ENCODE results near the gene CD300C. TPM values are rescaled to one million over a fixed set of nuclear protein-coding genes. Genes with fewer than 3 reads are reported as not detected.
"Not testable (repeated sequence)": the region's sequence is repeated elsewhere in the genome, so short reads cannot be mapped to it uniquely, and the experiment has no call there.

CD300C gene
- total RNA-seq, 1 experiment from 2014 or later, result not detected

- no TSS peak for BruUV-seq (replicated peaks)
- Mint-ChIP-seq H3K36me3 (ENCODE audit: insufficient read depth, unreplicated experiment) (no peaks in the 10 kb centered on the region), H3K4me1 (ENCODE audit: low read depth, unreplicated experiment) (no peaks in the 10 kb centered on the region), H3K4me3 (ENCODE audit: low read depth, unreplicated experiment) (no peak overlapping the region), H3K9me3 (ENCODE audit: low read depth, unreplicated experiment) (peaks cover 2% of the 10 kb centered on the region), H3K27me3 (ENCODE audit: unreplicated experiment) (peaks cover 87% of the 10 kb centered on the region), H3K27ac (ENCODE audit: unreplicated experiment) (no peak overlapping the region)
- intact Hi-C loops (cut with micrococcal nuclease; ENCODE audit: unreplicated experiment), result no loop called here
- DNase-seq, result no peak
- TF ChIP-seq, protein P1, sequence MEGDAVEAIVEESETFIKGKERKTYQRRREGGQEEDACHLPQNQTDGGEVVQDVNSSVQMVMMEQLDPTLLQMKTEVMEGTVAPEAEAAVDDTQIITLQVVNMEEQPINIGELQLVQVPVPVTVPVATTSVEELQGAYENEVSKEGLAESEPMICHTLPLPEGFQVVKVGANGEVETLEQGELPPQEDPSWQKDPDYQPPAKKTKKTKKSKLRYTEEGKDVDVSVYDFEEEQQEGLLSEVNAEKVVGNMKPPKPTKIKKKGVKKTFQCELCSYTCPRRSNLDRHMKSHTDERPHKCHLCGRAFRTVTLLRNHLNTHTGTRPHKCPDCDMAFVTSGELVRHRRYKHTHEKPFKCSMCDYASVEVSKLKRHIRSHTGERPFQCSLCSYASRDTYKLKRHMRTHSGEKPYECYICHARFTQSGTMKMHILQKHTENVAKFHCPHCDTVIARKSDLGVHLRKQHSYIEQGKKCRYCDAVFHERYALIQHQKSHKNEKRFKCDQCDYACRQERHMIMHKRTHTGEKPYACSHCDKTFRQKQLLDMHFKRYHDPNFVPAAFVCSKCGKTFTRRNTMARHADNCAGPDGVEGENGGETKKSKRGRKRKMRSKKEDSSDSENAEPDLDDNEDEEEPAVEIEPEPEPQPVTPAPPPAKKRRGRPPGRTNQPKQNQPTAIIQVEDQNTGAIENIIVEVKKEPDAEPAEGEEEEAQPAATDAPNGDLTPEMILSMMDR (IDR thresholded peaks at IDR 0.05; ENCODE audit: unreplicated experiment), result no peak
- CTCF ChIA-PET, result no interaction called here
Observed at GRCh38 chr17:74522381-74523105, 23.4 kb downstream of the CD300C start.

GRCh38 chr17:74521701-74522201 is 24.2 kb downstream of the CD300C start:
- Mint-ChIP-seq H3K36me3 (ENCODE audit: insufficient read depth, unreplicated experiment) (peaks cover 2% of the 10 kb centered on the region), H3K27me3 (ENCODE audit: unreplicated experiment) (peaks cover 87% of the 10 kb centered on the region), H3K4me3 (ENCODE audit: low read depth, unreplicated experiment) (no peak overlapping the region), H3K27ac (ENCODE audit: unreplicated experiment) (no peak overlapping the region), H3K9me3 (ENCODE audit: low read depth, unreplicated experiment) (peaks cover 2% of the 10 kb centered on the region), H3K4me1 (ENCODE audit: low read depth, unreplicated experiment) (no peaks in the 10 kb centered on the region)
- intact Hi-C loops (cut with micrococcal nuclease; ENCODE audit: unreplicated experiment), result no loop called here
- TF ChIP-seq, protein P1 (IDR thresholded peaks at IDR 0.05; ENCODE audit: unreplicated experiment), result no peak
- CTCF ChIA-PET, result no interaction called here
- BruUV-seq (replicated peaks), result no TSS peak
- DNase-seq, result no peak

DNA sequence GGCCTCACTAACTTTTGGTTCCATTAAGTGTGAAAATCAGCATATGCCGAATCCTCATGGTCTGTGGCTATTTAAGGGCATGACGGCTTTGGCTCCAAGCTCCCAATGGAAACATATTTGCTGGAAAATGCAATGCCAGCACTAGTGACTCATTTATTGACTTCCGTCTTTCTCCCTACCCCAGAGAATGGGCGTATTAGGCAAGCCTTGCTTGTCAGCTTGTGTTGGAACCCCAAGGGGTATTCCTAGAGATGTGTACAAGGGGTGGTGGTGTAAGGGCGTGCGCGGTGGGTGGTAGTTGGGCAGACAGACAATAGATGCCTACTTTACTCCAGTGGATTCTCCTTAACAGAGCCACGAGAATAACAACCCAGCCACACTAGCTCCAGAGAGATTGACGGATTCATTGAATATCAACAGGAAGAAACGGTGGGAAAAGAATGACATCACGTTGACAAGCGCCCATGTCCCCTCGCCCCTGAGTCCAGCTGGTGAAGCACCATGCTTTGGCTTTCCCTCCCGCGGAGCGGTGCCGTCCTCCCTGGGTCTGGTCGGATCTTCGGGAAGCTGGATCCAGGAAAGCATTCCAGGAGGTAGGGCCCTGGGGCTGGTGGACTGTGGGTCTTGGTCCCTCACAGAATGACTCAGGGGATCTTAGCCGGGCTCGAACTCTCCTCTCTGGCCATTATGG is 25.0 kb downstream of the CD300C start:
- CTCF ChIA-PET, result interaction anchor here (0.6 kb wide), 1 partner anchor 15 kb away, joined by 6 read pairs; no protein-coding TSS in a partner anchor
- Mint-ChIP-seq H3K27ac (ENCODE audit: unreplicated experiment) (no peak overlapping the region), H3K4me3 (ENCODE audit: low read depth, unreplicated experiment) (no peak overlapping the region), H3K9me3 (ENCODE audit: low read depth, unreplicated experiment) (peaks cover 2% of the 10 kb centered on the region), H3K4me1 (ENCODE audit: low read depth, unreplicated experiment) (no peaks in the 10 kb centered on the region), H3K27me3 (ENCODE audit: unreplicated experiment) (peaks cover 87% of the 10 kb centered on the region), H3K36me3 (ENCODE audit: insufficient read depth, unreplicated experiment) (peaks cover 4% of the 10 kb centered on the region)
- TF ChIP-seq, protein P1 (IDR thresholded peaks at IDR 0.05; ENCODE audit: unreplicated experiment), result no peak
- DNase-seq, result no peak
- BruUV-seq (replicated peaks), result no TSS peak
- intact Hi-C loops (cut with micrococcal nuclease; ENCODE audit: unreplicated experiment), result no loop called here

- Mint-ChIP-seq H3K4me1 (ENCODE audit: low read depth, unreplicated experiment) (no peaks in the 10 kb centered on the region), H3K27me3 (ENCODE audit: unreplicated experiment) (peaks cover 87% of the 10 kb centered on the region), H3K36me3 (ENCODE audit: insufficient read depth, unreplicated experiment) (peaks cover 5% of the 10 kb centered on the region), H3K4me3 (ENCODE audit: low read depth, unreplicated experiment) (no peak overlapping the region), H3K9me3 (ENCODE audit: low read depth, unreplicated experiment) (peaks cover 2% of the 10 kb centered on the region), H3K27ac (ENCODE audit: unreplicated experiment) (no peak overlapping the region)
- TF ChIP-seq, protein P1 (IDR thresholded peaks at IDR 0.05; ENCODE audit: unreplicated experiment), result no peak
- CTCF ChIA-PET, result interaction anchor here (0.6 kb wide), 1 partner anchor 16 kb away, joined by 6 read pairs; no protein-coding TSS in a partner anchor
- DNase-seq, result no peak
- BruUV-seq (replicated peaks), result no TSS peak
- intact Hi-C loops (cut with micrococcal nuclease; ENCODE audit: unreplicated experiment), result no loop called here
Observed at GRCh38 chr17:74520016-74520434, 25.9 kb downstream of the CD300C start.

- intact Hi-C loops (cut with micrococcal nuclease; ENCODE audit: unreplicated experiment); H3K4me3 Mint-ChIP-seq (ENCODE audit: low read depth, unreplicated experiment); H3K4me1 Mint-ChIP-seq (ENCODE audit: low read depth, unreplicated experiment); BruUV-seq (replicated peaks); DNase-seq; CTCF ChIA-PET; H3K9me3 Mint-ChIP-seq (ENCODE audit: low read depth, unreplicated experiment); H3K27ac Mint-ChIP-seq (ENCODE audit: unreplicated experiment): not testable (repeated sequence)
- Mint-ChIP-seq H3K36me3 (ENCODE audit: insufficient read depth, unreplicated experiment) (peaks cover 20% of the 10 kb centered on the region), H3K27me3 (ENCODE audit: unreplicated experiment) (peaks cover 87% of the 10 kb centered on the region)
Observed at GRCh38 chr17:74518413-74518981, 27.4 kb downstream of the CD300C start.

All from Calu3 (cell line).